Uterus (tissue), 4 donors: ENCODE measurements around the gene SLX4IP. TPM values are rescaled to one million over a fixed set of nuclear protein-coding genes. Genes with fewer than 3 reads are reported as not detected.
"Not testable (repeated sequence)": the region's sequence is repeated elsewhere in the genome, so short reads cannot be mapped to it uniquely, and the experiment has no call there.

Source experiments
- DNase-seq, 2 donors: peaks; one replicate each; pipeline ENCODE4 v3.0.0-alpha.2; 2019 to 2020
- H3K27ac ChIP-seq, 2 donors: fragments of 200-600 bp; sonication (generic); 1 replicate in 1 of 2; 2 replicates in 1 of 2; pipeline ENCODE4 v1.5.1; 2016 to 2018
- H3K27me3 ChIP-seq, 2 donors: fragments of 200-600 bp; sonication (generic); one replicate each; pipeline ENCODE4 v1.5.1; 2018 to 2019; ENCODE audit warnings: control low read depth in 1 of 2
- H3K36me3 ChIP-seq, 2 donors: fragments of 200-600 bp; sonication (generic); one replicate each; pipeline ENCODE4 v1.5.1; 2019; ENCODE audit warnings: control low read depth in 1 of 2
- H3K4me1 ChIP-seq, 2 donors: fragments of 200-600 bp; sonication (generic); one replicate each; pipeline ENCODE4 v1.5.1; 2018 to 2019; ENCODE audit warnings: control low read depth in 1 of 2
- H3K4me3 ChIP-seq, 2 donors: fragments of 200-600 bp; sonication (generic); 1 replicate in 1 of 2; 2 replicates in 1 of 2; pipeline ENCODE4 v1.5.1; 2018 to 2019; ENCODE audit warnings: mild to moderate bottlenecking in 1 of 2
- H3K9me3 ChIP-seq, 2 donors: fragments of 200-600 bp; sonication (generic); one replicate each; pipeline ENCODE4 v1.5.1; 2019; ENCODE audit warnings: control low read depth in 1 of 2
- POLR2A ChIP-seq, 2 donors: fragments of 450-650 bp; IDR thresholded peaks; one replicate each; pipeline ENCODE4 v1.6.1; 2016; ENCODE audit warnings: antibody characterized with exemption in 2 of 2, mild to moderate bottlenecking in 1 of 2, moderate library complexity in 1 of 2
- intact Hi-C: fragments of 100-400 bp; cut with DNase I; formaldehyde crosslinking; loops from one replicate; pipeline ENCODE4 v1.15.1; 2023; ENCODE audit warnings: low total_unique reads
- total RNA-seq, 4 donors: library from RNA; depleted of rRNA in 3 of 4; stranded (reverse); fragments of >200 nt in 3 of 4; gene quantifications; one replicate each; pipeline versions ENCODE4 v1.1.0 to v1.2.4, GENCODE V29; 2014 to 2023
- TF ChIP-seq, protein P1 (sequence below), 4 experiments: fragments of 200-600 bp in 2 of 4; fragments of 450-650 bp in 2 of 4; sonication (generic) in 2 of 4; IDR thresholded peaks; one replicate each; pipeline ENCODE4 v1.5.1; 2016 to 2019; ENCODE audit warnings: antibody characterized with exemption in 4 of 4, mild to moderate bottlenecking in 2 of 4, moderate library complexity in 1 of 4
- donor health status: DM: yes; HTN: yes; CAD: no.

SLX4IP gene
- total RNA-seq, 4 donors from 2014 or later: 0.51 to 7.1 (median 2.0) TPM

GRCh38 chr20:10605547-10606195 is 170.6 kb downstream of the SLX4IP start:
- Histone ChIP-seq H3K27ac (peak overlapping the region; percentile 66 to 79), H3K4me3 (no peak overlapping the region), H3K4me1 (no peaks in the 10 kb centered on the region), H3K36me3 (no peaks in the 10 kb centered on the region), H3K9me3 (no peaks in the 10 kb centered on the region), H3K27me3 (no peaks in the 10 kb centered on the region)
- no peak for DNase-seq
- TF ChIP-seq, protein P1, sequence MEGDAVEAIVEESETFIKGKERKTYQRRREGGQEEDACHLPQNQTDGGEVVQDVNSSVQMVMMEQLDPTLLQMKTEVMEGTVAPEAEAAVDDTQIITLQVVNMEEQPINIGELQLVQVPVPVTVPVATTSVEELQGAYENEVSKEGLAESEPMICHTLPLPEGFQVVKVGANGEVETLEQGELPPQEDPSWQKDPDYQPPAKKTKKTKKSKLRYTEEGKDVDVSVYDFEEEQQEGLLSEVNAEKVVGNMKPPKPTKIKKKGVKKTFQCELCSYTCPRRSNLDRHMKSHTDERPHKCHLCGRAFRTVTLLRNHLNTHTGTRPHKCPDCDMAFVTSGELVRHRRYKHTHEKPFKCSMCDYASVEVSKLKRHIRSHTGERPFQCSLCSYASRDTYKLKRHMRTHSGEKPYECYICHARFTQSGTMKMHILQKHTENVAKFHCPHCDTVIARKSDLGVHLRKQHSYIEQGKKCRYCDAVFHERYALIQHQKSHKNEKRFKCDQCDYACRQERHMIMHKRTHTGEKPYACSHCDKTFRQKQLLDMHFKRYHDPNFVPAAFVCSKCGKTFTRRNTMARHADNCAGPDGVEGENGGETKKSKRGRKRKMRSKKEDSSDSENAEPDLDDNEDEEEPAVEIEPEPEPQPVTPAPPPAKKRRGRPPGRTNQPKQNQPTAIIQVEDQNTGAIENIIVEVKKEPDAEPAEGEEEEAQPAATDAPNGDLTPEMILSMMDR (IDR thresholded peaks at IDR 0.05): no peak
- no peak for TF ChIP-seq POLR2A (IDR thresholded peaks at IDR 0.05)
- intact Hi-C loops: no loop called here

GRCh38 chr20:10609276-10609675 is 174.2 kb downstream of the SLX4IP start:
- Histone ChIP-seq H3K4me1 (no peaks in the 10 kb centered on the region), H3K27ac (peak overlapping the region; percentile 79 to 83), H3K9me3 (no peaks in the 10 kb centered on the region), H3K27me3 (no peaks in the 10 kb centered on the region), H3K36me3 (no peaks in the 10 kb centered on the region), H3K4me3 (no peak overlapping the region)
- intact Hi-C loops: no loop called here
- peak; percentile 74 to 78 for DNase-seq
- TF ChIP-seq POLR2A (IDR thresholded peaks at IDR 0.05): no peak
- TF ChIP-seq, protein P1 (IDR thresholded peaks at IDR 0.05): no peak

- intact Hi-C loops: no loop called here
- TF ChIP-seq POLR2A (IDR thresholded peaks at IDR 0.05): no peak
- TF ChIP-seq, protein P1 (IDR thresholded peaks at IDR 0.05): no peak
- Histone ChIP-seq H3K27ac (peak overlapping the region; percentile 79 to 83), H3K9me3 (no peaks in the 10 kb centered on the region), H3K4me1 (no peaks in the 10 kb centered on the region), H3K36me3 (no peaks in the 10 kb centered on the region), H3K4me3 (no peak overlapping the region), H3K27me3 (no peaks in the 10 kb centered on the region)
- DNase-seq: no peak
These were observed 174.7 kb downstream of the SLX4IP start for GRCh38 chr20:10609770-10610169.

DNA sequence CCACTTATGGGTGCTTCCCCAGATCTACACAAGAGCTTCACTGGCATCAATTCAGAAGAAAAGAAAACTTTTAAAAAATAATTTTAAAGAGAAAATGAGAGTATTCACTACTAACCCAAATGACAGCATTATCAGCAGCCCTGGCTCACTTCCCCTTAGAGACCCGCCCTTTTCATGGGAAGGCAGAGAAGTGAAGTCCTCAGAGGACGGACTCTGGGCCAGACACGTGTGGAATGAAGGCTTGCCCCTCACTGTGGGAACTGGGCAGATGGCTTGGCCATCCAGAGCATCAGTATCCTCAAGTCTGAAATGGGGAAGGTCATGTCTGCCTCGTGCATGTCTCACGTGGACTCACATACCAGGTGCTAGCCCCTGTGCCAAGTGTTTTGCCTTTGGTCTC is 175.1 kb downstream of the SLX4IP start:
- no peak for DNase-seq
- intact Hi-C loops: no loop called here

GRCh38 chr20:10611357-10611756 is 176.3 kb downstream of the SLX4IP start:
- Histone ChIP-seq H3K9me3 (no peaks in the 10 kb centered on the region), H3K4me3 (no peak overlapping the region), H3K27me3 (no peaks in the 10 kb centered on the region), H3K27ac (peak overlapping the region; percentile 18 to 79), H3K4me1 (no peaks in the 10 kb centered on the region), H3K36me3 (no peaks in the 10 kb centered on the region)
- DNase-seq: peak; percentile 59 to 63
- no peak for TF ChIP-seq POLR2A (IDR thresholded peaks at IDR 0.05)
- TF ChIP-seq, protein P1 (IDR thresholded peaks at IDR 0.05): peak in 3 of 4 experiments; percentile 14 to 50 (median 32)
- intact Hi-C loops: no loop called here

More for the DNA sequence above, 175.1 kb downstream of the SLX4IP start:
- no peaks in the 10 kb centered on the region for H3K4me1 ChIP-seq
- H3K27me3 ChIP-seq: no peaks in the 10 kb centered on the region
- TF ChIP-seq, protein P1 (IDR thresholded peaks at IDR 0.05): no peak
- TF ChIP-seq POLR2A (IDR thresholded peaks at IDR 0.05): no peak
- H3K4me3 ChIP-seq: no peak overlapping the region
- no peaks in the 10 kb centered on the region for H3K9me3 ChIP-seq
- peak overlapping the region; percentile 79 to 83 for H3K27ac ChIP-seq
- H3K36me3 ChIP-seq: no peaks in the 10 kb centered on the region

DNA sequence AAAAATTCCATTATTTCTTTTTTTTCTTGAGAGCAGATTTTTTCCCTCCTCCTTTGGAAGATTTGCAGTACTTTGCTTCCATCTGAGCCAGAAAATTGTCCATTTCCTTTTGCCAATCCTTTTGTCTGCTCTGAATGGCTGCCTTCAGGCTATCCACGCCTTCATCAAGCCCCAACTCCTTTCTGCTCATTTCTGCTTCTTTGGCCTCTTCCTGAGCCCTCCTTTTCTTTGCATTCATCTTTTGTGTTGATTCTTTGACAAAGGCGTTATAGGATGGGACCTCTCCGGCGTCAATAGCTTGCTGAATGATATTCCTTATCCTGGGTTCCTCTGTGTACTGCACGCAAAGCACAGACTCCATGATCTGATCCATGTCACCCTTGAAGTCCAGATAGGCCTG is 178.3 kb downstream of the SLX4IP start:
- H3K36me3 ChIP-seq, H3K27ac ChIP-seq, intact Hi-C loops, H3K4me3 ChIP-seq, H3K4me1 ChIP-seq, H3K27me3 ChIP-seq, H3K9me3 ChIP-seq, DNase-seq: not testable (repeated sequence)
